Measurements from ENCODE around the gene MUC15.

Gene MUC15

DNA sequence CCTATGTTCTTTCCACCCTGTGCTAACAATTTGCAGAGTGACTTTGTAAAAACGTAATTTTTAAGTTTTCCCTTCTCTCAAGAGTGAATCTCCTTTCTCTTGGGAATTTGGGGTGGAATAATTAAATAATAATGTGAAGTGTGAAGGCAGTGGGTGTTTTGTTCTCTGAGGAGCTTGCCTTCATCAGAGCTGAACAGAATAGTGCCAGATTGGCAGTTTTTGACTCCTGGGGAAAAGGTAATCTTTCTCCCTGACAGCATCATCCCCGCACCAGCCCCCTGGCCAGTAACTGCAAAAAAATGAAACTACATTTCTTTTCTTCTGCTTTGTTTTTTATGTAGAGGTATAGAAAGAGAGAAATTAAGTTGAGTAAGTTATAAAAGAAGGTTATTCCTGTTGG lies 59.9 kb downstream of the MUC15 start:
- TF ChIP-seq GLIS3 (CRISPR knock-in tag; IDR thresholded peaks at IDR 0.05): no peak
- no peak for TF ChIP-seq ZFP30 (CRISPR knock-in tag; IDR thresholded peaks at IDR 0.05)
- TF ChIP-seq ZFP3 (CRISPR knock-in tag; IDR thresholded peaks at IDR 0.05): no peak
- TF ChIP-seq ZNF70 (CRISPR knock-in tag; IDR thresholded peaks at IDR 0.05): no peak
- TF ChIP-seq, protein P1, sequence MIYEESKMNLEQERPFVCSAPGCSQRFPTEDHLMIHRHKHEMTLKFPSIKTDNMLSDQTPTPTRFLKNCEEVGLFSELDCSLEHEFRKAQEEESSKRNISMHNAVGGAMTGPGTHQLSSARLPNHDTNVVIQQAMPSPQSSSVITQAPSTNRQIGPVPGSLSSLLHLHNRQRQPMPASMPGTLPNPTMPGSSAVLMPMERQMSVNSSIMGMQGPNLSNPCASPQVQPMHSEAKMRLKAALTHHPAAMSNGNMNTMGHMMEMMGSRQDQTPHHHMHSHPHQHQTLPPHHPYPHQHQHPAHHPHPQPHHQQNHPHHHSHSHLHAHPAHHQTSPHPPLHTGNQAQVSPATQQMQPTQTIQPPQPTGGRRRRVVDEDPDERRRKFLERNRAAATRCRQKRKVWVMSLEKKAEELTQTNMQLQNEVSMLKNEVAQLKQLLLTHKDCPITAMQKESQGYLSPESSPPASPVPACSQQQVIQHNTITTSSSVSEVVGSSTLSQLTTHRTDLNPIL (CRISPR knock-in tag; IDR thresholded peaks at IDR 0.05; ENCODE audit: low read depth): no peak
- no peak for TF ChIP-seq PATZ1 (CRISPR knock-in tag; IDR thresholded peaks at IDR 0.05; ENCODE audit: borderline replicate concordance)
- no peak for TF ChIP-seq TCF4 (CRISPR knock-in tag; IDR thresholded peaks at IDR 0.05; ENCODE audit: borderline replicate concordance)
- TF ChIP-seq, protein P2, sequence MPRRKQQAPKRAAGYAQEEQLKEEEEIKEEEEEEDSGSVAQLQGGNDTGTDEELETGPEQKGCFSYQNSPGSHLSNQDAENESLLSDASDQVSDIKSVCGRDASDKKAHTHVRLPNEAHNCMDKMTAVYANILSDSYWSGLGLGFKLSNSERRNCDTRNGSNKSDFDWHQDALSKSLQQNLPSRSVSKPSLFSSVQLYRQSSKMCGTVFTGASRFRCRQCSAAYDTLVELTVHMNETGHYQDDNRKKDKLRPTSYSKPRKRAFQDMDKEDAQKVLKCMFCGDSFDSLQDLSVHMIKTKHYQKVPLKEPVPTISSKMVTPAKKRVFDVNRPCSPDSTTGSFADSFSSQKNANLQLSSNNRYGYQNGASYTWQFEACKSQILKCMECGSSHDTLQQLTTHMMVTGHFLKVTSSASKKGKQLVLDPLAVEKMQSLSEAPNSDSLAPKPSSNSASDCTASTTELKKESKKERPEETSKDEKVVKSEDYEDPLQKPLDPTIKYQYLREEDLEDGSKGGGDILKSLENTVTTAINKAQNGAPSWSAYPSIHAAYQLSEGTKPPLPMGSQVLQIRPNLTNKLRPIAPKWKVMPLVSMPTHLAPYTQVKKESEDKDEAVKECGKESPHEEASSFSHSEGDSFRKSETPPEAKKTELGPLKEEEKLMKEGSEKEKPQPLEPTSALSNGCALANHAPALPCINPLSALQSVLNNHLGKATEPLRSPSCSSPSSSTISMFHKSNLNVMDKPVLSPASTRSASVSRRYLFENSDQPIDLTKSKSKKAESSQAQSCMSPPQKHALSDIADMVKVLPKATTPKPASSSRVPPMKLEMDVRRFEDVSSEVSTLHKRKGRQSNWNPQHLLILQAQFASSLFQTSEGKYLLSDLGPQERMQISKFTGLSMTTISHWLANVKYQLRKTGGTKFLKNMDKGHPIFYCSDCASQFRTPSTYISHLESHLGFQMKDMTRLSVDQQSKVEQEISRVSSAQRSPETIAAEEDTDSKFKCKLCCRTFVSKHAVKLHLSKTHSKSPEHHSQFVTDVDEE (CRISPR knock-in tag; IDR thresholded peaks at IDR 0.05): no peak
- no peak for TF ChIP-seq ARNTL (CRISPR knock-in tag; IDR thresholded peaks at IDR 0.05; ENCODE audit: borderline replicate concordance, low read depth)
- no peak for TF ChIP-seq ZNF8 (CRISPR knock-in tag; IDR thresholded peaks at IDR 0.05)
- no peak for TF ChIP-seq ISL1 (CRISPR knock-in tag; IDR thresholded peaks at IDR 0.05)
- TF ChIP-seq SNAI2 (CRISPR knock-in tag; IDR thresholded peaks at IDR 0.05): no peak
- no peak for TF ChIP-seq ZC3H10 (CRISPR knock-in tag; IDR thresholded peaks at IDR 0.05)
- TF ChIP-seq BACH2 (CRISPR knock-in tag; IDR thresholded peaks at IDR 0.05; ENCODE audit: borderline replicate concordance): no peak
- no peak for TF ChIP-seq PPARA (CRISPR knock-in tag; IDR thresholded peaks at IDR 0.05; ENCODE audit: borderline replicate concordance)
- TF ChIP-seq, protein P3, sequence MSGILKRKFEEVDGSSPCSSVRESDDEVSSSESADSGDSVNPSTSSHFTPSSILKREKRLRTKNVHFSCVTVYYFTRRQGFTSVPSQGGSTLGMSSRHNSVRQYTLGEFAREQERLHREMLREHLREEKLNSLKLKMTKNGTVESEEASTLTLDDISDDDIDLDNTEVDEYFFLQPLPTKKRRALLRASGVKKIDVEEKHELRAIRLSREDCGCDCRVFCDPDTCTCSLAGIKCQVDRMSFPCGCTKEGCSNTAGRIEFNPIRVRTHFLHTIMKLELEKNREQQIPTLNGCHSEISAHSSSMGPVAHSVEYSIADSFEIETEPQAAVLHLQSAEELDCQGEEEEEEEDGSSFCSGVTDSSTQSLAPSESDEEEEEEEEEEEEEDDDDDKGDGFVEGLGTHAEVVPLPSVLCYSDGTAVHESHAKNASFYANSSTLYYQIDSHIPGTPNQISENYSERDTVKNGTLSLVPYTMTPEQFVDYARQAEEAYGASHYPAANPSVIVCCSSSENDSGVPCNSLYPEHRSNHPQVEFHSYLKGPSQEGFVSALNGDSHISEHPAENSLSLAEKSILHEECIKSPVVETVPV (CRISPR knock-in tag; IDR thresholded peaks at IDR 0.05): no peak
- no peak for TF ChIP-seq CSDC2 (CRISPR knock-in tag; IDR thresholded peaks at IDR 0.05)
- ATAC-seq: no peak

GRCh38 chr11:26510756-26511155 lies 61.3 kb downstream of the MUC15 start:
- TF ChIP-seq TOX (CRISPR knock-in tag; IDR thresholded peaks at IDR 0.05; ENCODE audit: borderline replicate concordance): no peak
- no peak for TF ChIP-seq ISL1 (CRISPR knock-in tag; IDR thresholded peaks at IDR 0.05)
- TF ChIP-seq CSDC2 (CRISPR knock-in tag; IDR thresholded peaks at IDR 0.05): no peak
- no peak for TF ChIP-seq ESRRG (CRISPR knock-in tag; IDR thresholded peaks at IDR 0.05)
- TF ChIP-seq ARNTL (CRISPR knock-in tag; IDR thresholded peaks at IDR 0.05; ENCODE audit: borderline replicate concordance, low read depth): no peak
- no peak for TF ChIP-seq ZFP3 (CRISPR knock-in tag; IDR thresholded peaks at IDR 0.05)
- TF ChIP-seq OSR1 (CRISPR knock-in tag; IDR thresholded peaks at IDR 0.05): no peak
- no peak for TF ChIP-seq PPARA (CRISPR knock-in tag; IDR thresholded peaks at IDR 0.05; ENCODE audit: borderline replicate concordance)
- TF ChIP-seq, protein P2 (CRISPR knock-in tag; IDR thresholded peaks at IDR 0.05): no peak
- TF ChIP-seq RARB (CRISPR knock-in tag; IDR thresholded peaks at IDR 0.05): no peak
- TF ChIP-seq ZNF8 (CRISPR knock-in tag; IDR thresholded peaks at IDR 0.05): no peak
- no peak for TF ChIP-seq ZNF565 (CRISPR knock-in tag; conservative IDR thresholded peaks at IDR 0.05; ENCODE audit: low read depth)
- no peak for TF ChIP-seq TCF4 (CRISPR knock-in tag; IDR thresholded peaks at IDR 0.05; ENCODE audit: borderline replicate concordance)
- TF ChIP-seq GLIS3 (CRISPR knock-in tag; IDR thresholded peaks at IDR 0.05): no peak
- TF ChIP-seq ZFP30 (CRISPR knock-in tag; IDR thresholded peaks at IDR 0.05): no peak
- TF ChIP-seq ZC3H10 (CRISPR knock-in tag; IDR thresholded peaks at IDR 0.05): no peak
- TF ChIP-seq PATZ1 (CRISPR knock-in tag; IDR thresholded peaks at IDR 0.05; ENCODE audit: borderline replicate concordance): no peak
- TF ChIP-seq, protein P3 (CRISPR knock-in tag; IDR thresholded peaks at IDR 0.05): no peak
- no peak for TF ChIP-seq SNAI2 (CRISPR knock-in tag; IDR thresholded peaks at IDR 0.05)
- TF ChIP-seq, protein P4, sequence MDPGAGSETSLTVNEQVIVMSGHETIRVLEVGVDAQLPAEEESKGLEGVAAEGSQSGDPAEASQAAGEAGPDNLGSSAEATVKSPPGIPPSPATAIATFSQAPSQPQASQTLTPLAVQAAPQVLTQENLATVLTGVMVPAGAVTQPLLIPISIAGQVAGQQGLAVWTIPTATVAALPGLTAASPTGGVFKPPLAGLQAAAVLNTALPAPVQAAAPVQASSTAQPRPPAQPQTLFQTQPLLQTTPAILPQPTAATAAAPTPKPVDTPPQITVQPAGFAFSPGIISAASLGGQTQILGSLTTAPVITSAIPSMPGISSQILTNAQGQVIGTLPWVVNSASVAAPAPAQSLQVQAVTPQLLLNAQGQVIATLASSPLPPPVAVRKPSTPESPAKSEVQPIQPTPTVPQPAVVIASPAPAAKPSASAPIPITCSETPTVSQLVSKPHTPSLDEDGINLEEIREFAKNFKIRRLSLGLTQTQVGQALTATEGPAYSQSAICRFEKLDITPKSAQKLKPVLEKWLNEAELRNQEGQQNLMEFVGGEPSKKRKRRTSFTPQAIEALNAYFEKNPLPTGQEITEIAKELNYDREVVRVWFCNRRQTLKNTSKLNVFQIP (CRISPR knock-in tag; IDR thresholded peaks at IDR 0.05; ENCODE audit: borderline replicate concordance, low read depth): no peak
- no peak for ATAC-seq

Measured in SK-N-SH treated with all-trans-retinoic acid at 6 μM for 48 hours (cell line).